GM12878 (cell line): ENCODE data around the gene CYP26B1. TPM values are rescaled to one million over a fixed set of nuclear protein-coding genes. Genes with fewer than 3 reads are reported as not detected.

Experiments
- ATAC-seq: fragments of 200-7000 bp; cut with Tn5 transposase; 3 replicates; pipeline ENCODE4 v1.9.1; 2020; ENCODE audit warnings: mild to moderate bottlenecking, moderate library complexity
- BruUV-seq: library from RNA; stranded (reverse); fragments of 400-500 nt; replicated peaks from 2 replicates; lab custom pipeline; 2021; lab: Mats Ljungman, UMichigan
- CTCF ChIA-PET: fragments of 300-600 bp; sonication (Branson Sonifier 250); formaldehyde crosslinking; extraction: SDS; loops from one replicate; lab custom pipeline; 2021; ENCODE audit warnings: inconsistent platforms; lab: Yijun Ruan, JAX
- POLR2A ChIA-PET: fragments of 350-600 bp; formaldehyde crosslinking; extraction: SDS; loops from one replicate; lab custom pipeline; 2021; ENCODE audit warnings: inconsistent platforms; lab: Charles Lee
- RAD21 ChIA-PET: fragments of 300-600 bp; sonication (Branson Sonifier 250); formaldehyde crosslinking; loops from one replicate; lab custom pipeline; 2023; ENCODE audit warnings: antibody characterized with exemption; ENCODE audit not compliant: unreplicated experiment; lab: Charles Lee
- SMC1A ChIA-PET: fragments of 300-600 bp; sonication (Branson Sonifier 250); formaldehyde crosslinking; loops from one replicate; lab custom pipeline; 2023; ENCODE audit not compliant: unreplicated experiment, uncharacterized antibody; lab: Charles Lee
- DNase-seq: peaks from one replicate; pipeline ENCODE4 v3.0.0-alpha.2; 2011; ENCODE audit warnings: low read depth, low spot score
- FAIRE-seq: peaks from 3 replicates; lab custom pipeline; 2011; peaks lifted over from hg19 to GRCh38; lab: Jason Lieb, UNC
- H2AFZ ChIP-seq: 2 replicates; pipeline ENCODE4 v1.6.0; 2011; ENCODE audit warnings: low read depth, low read length, control low read depth; ENCODE audit not compliant: control insufficient read depth
- H3K27ac ChIP-seq: 2 replicates; pipeline ENCODE4 v1.5.1; 2011; ENCODE audit warnings: control low read depth; ENCODE audit not compliant: control insufficient read depth, insufficient read depth
- H3K27me3 ChIP-seq, 2 experiments: replicated peaks in 1 of 2; 2 replicates each; pipeline versions ENCODE4 v1.6.0 to v1.6.1; 2011; ENCODE audit warnings: low read length in 1 of 2; ENCODE audit not compliant: control insufficient read depth in 2 of 2, insufficient read depth in 2 of 2
- H3K36me3 ChIP-seq, 2 experiments: 2 replicates each; pipeline ENCODE4 v1.5.1; 2011; ENCODE audit warnings: low read length in 1 of 2; ENCODE audit not compliant: control insufficient read depth in 2 of 2, insufficient read depth in 2 of 2
- H3K4me1 ChIP-seq: 2 replicates; pipeline ENCODE4 v1.6.1; 2011; ENCODE audit warnings: mild to moderate bottlenecking, low read length, moderate library complexity, mixed read lengths; ENCODE audit not compliant: control insufficient read depth, insufficient read depth
- H3K4me2 ChIP-seq: 2 replicates; pipeline ENCODE4 v1.6.0; 2011; ENCODE audit warnings: control low read depth; ENCODE audit not compliant: control insufficient read depth, insufficient read depth
- H3K4me3 ChIP-seq: fragments of 200-600 bp; sonication (generic); 2 replicates; pipeline ENCODE4 v1.5.1; 2016
- H3K79me2 ChIP-seq: 2 replicates; pipeline ENCODE4 v1.6.0; 2011; ENCODE audit warnings: low read length; ENCODE audit not compliant: control insufficient read depth, insufficient read depth
- H3K9ac ChIP-seq: 2 replicates; pipeline ENCODE4 v1.8.0; 2011; ENCODE audit warnings: low read length, control low read depth, mixed read lengths; ENCODE audit not compliant: control insufficient read depth, insufficient read depth
- H3K9me3 ChIP-seq: replicated peaks from 3 replicates; pipeline ENCODE4 v1.5.1; 2011; ENCODE audit warnings: mild to moderate bottlenecking, low read length; ENCODE audit not compliant: control insufficient read depth, insufficient read depth
- H4K20me1 ChIP-seq: 2 replicates; pipeline ENCODE4 v1.6.0; 2011; ENCODE audit not compliant: control insufficient read depth, insufficient read depth
- CBX3 ChIP-seq: fragments of 200-600 bp; sonication (generic); IDR thresholded peaks from 2 replicates; pipeline ENCODE4 v1.6.1; 2016; ENCODE audit warnings: low read depth, borderline replicate concordance
- CHD4 ChIP-seq: fragments of 200-600 bp; sonication (generic); IDR thresholded peaks from 2 replicates; pipeline ENCODE4 v1.6.1; 2016; ENCODE audit warnings: mild to moderate bottlenecking
- FOS ChIP-seq: IDR thresholded peaks from 3 replicates; pipeline ENCODE4 v1.6.1; 2011; ENCODE audit warnings: borderline replicate concordance; ENCODE audit not compliant: insufficient read length; ENCODE audit errors: extremely low read depth
- IRF4 ChIP-seq: IDR thresholded peaks from 2 replicates; pipeline ENCODE4 v1.6.1; 2011; ENCODE audit warnings: low read depth, low read length
- LARP7 ChIP-seq: fragments of 450-650 bp; IDR thresholded peaks from 2 replicates; pipeline ENCODE4 v1.6.1; 2017; ENCODE audit warnings: mild to moderate bottlenecking
- MYC ChIP-seq: IDR thresholded peaks from 2 replicates; pipeline ENCODE4 v1.6.1; 2011; ENCODE audit warnings: mild to moderate bottlenecking, low read length, moderate library complexity, inconsistent platforms; ENCODE audit not compliant: insufficient read depth, insufficient replicate concordance, insufficient read length, severe bottlenecking
- POLR2AphosphoS2 ChIP-seq: IDR thresholded peaks from 2 replicates; pipeline ENCODE4 v1.6.1; 2011; ENCODE audit warnings: low read depth, mild to moderate bottlenecking, low read length, improper control_type of control experiment, moderate library complexity
- RAD21 ChIP-seq: IDR thresholded peaks from 2 replicates; pipeline ENCODE4 v1.6.1; 2011; ENCODE audit warnings: mild to moderate bottlenecking, low read depth, low read length, moderate library complexity; ENCODE audit not compliant: insufficient read depth
- SMARCA5 ChIP-seq: fragments of 450-650 bp; IDR thresholded peaks from 2 replicates; pipeline ENCODE4 v1.6.1; 2017; ENCODE audit warnings: mild to moderate bottlenecking
- TCF12 ChIP-seq: IDR thresholded peaks from 2 replicates; pipeline ENCODE4 v1.6.1; 2011; ENCODE audit warnings: low read depth, mild to moderate bottlenecking, low read length
- YY1 ChIP-seq: IDR thresholded peaks from 2 replicates; pipeline ENCODE4 v1.6.1; 2011; ENCODE audit warnings: low read depth, mild to moderate bottlenecking, low read length
- WGBS: methylation state at CpG from one replicate; pipeline ENCODE4 v1.1.6; 2016; ENCODE audit warnings: low lambda C conversion rate; ENCODE audit not compliant: insufficient replicate concordance, insufficient coverage; ENCODE audit errors: missing lambda C conversion rate; 5-methylcytosine and 5-hydroxymethylcytosine counted together
- in situ Hi-C: fragments of 300-500 bp; cut with MboI; formaldehyde crosslinking; loops from 9 replicates; pipeline ENCODE4 v1.14.3; 2018; ENCODE audit warnings: mixed read lengths
- intact Hi-C: fragments of 100-400 bp; cut with micrococcal nuclease; formaldehyde crosslinking; loops from one replicate; pipeline ENCODE4 v1.14.2; 2022; ENCODE audit not compliant: unreplicated experiment
- polyA plus RNA-seq, 11 experiments: library from polyadenylated mRNA; depleted of rRNA in 4 of 11; unstranded in 6 of 11; stranded (reverse) in 5 of 11; fragments of >200 nt; fragmentation: Nextera tagmentation in 4 of 11; fragmentation: Illumina TruSeq in 1 of 11; extraction: Ambion mirVana in 4 of 11; extraction: Trizol in 1 of 11; gene quantifications; 1 replicate in 1 of 11; 2 replicates in 10 of 11; pipeline versions ENCODE4 v1.2.1 to v1.2.3, GENCODE V29; 2011 to 2016; ENCODE audit warnings: inconsistent platforms in 2 of 11, missing spikeins in 2 of 11, low read depth in 1 of 11
- total RNA-seq, 4 experiments: library from RNA; depleted of rRNA in 3 of 4; stranded (reverse); fragments of >200 nt in 3 of 4; fragmentation: Illumina TruSeq in 1 of 4; extraction: Trizol in 1 of 4; gene quantifications; 2 replicates each; pipeline versions ENCODE4 v1.2.1 to v1.2.3, GENCODE V29; 2013 to 2021
- TF ChIP-seq, protein P1 (sequence below): IDR thresholded peaks from 2 replicates; pipeline ENCODE4 v1.6.1; 2012; ENCODE audit warnings: low read length, inconsistent platforms
- TF ChIP-seq, protein P2 (sequence below): IDR thresholded peaks from 2 replicates; pipeline ENCODE4 v1.6.1; 2011; ENCODE audit warnings: low read depth, mild to moderate bottlenecking, low read length, moderate library complexity, borderline replicate concordance; ENCODE audit errors: extremely low read depth

Gene CYP26B1
- total and polyA plus RNA-seq, 10 of the 15 experiments (the other 5 are each of a cell fraction or from before 2014, with no cell fraction given), result not detected

DNA sequence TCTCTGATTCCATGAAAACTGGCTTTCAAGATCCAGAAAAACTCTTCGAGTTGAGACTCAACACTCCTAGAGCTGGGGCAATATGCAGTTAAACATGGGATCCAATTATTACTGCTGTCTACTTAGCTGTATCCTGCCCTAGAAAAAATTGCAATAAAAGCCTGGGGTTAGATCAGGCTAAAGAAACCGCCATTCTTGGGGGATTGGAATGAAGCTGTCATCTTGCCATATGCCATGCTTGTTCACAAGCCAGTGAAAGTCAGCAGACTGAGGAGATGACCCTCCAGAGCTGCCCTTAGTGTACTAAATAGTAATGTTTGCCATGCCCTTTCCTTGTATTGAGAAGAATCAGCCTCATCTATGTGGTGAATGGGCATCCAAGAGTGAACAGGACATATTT, 30.9 kb upstream of the CYP26B1 start:
- SMC1A ChIA-PET, result no interaction called here
- DNase-seq (no peak), ATAC-seq (no peak), FAIRE-seq (no peak)
- no peaks in the 10 kb centered on the region for H4K20me1 ChIP-seq
- 15% methylated on average over 2 of the region's 2 CpGs for WGBS
- in situ Hi-C loops (no loop called here), intact Hi-C loops (no loop called here)
- no peaks in the 10 kb centered on the region for H3K36me3 ChIP-seq
- BruUV-seq, result no TSS peak
- H3K9ac ChIP-seq, result no peak overlapping the region
- POLR2A ChIA-PET, result no interaction called here
- no peaks in the 10 kb centered on the region for H3K79me2 ChIP-seq
- no peak overlapping the region for H3K27ac ChIP-seq
- TF ChIP-seq, protein P1, sequence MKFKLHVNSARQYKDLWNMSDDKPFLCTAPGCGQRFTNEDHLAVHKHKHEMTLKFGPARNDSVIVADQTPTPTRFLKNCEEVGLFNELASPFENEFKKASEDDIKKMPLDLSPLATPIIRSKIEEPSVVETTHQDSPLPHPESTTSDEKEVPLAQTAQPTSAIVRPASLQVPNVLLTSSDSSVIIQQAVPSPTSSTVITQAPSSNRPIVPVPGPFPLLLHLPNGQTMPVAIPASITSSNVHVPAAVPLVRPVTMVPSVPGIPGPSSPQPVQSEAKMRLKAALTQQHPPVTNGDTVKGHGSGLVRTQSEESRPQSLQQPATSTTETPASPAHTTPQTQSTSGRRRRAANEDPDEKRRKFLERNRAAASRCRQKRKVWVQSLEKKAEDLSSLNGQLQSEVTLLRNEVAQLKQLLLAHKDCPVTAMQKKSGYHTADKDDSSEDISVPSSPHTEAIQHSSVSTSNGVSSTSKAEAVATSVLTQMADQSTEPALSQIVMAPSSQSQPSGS, result no peak
- TF ChIP-seq SMARCA5 (no peak), FOS (no peak), LARP7 (no peak), TCF12 (no peak), YY1 (no peak), RAD21 (no peak), POLR2AphosphoS2 (no peak), IRF4 (no peak), MYC (no peak), CHD4 (no peak), CBX3 (no peak)
- TF ChIP-seq, protein P2, sequence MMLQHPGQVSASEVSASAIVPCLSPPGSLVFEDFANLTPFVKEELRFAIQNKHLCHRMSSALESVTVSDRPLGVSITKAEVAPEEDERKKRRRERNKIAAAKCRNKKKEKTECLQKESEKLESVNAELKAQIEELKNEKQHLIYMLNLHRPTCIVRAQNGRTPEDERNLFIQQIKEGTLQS, result no peak
- H3K27me3 ChIP-seq, result no peaks in the 10 kb centered on the region
- RAD21 ChIA-PET, result no interaction called here
- no peak overlapping the region for H3K4me2 ChIP-seq
- CTCF ChIA-PET, result no interaction called here
- H3K4me3 ChIP-seq, result no peak overlapping the region
- no peaks in the 10 kb centered on the region for H3K9me3 ChIP-seq
- no peaks in the 10 kb centered on the region for H3K4me1 ChIP-seq
- H2AFZ ChIP-seq, result no peak overlapping the region
